MCF 10A (cell line): ENCODE data around the gene KLK12. TPM values are rescaled to one million over a fixed set of nuclear protein-coding genes. Genes with fewer than 3 reads are reported as not detected.

Experiments used
- BruUV-seq: library from RNA; stranded (reverse); fragments of 400-500 nt; replicated peaks from 2 replicates; lab custom pipeline; 2021; lab: Mats Ljungman, UMichigan
- CTCF ChIA-PET: fragments of 300-600 bp; sonication (Branson Sonifier 250); formaldehyde crosslinking; extraction: SDS; loops from one replicate; lab custom pipeline; 2021; ENCODE audit warnings: antibody characterized with exemption, inconsistent platforms; lab: Yijun Ruan, JAX
- POLR2A ChIA-PET: fragments of 300-600, 350-650 bp; sonication (Branson Sonifier 250); formaldehyde crosslinking; extraction: SDS; loops from one replicate; lab custom pipeline; 2020; ENCODE audit warnings: antibody characterized with exemption, inconsistent platforms; lab: Yijun Ruan, JAX
- DNase-seq: peaks from one replicate; pipeline ENCODE4 v3.0.0-alpha.2; 2018; ENCODE audit not compliant: unreplicated experiment
- H3K27ac Mint-ChIP-seq: one replicate; pipeline ENCODE4 v1.8.0; 2022; ENCODE audit warnings: mild to moderate bottlenecking, low read depth, mixed read lengths; ENCODE audit not compliant: unreplicated experiment
- H3K27me3 Mint-ChIP-seq: one replicate; pipeline ENCODE4 v1.8.0; 2022; ENCODE audit warnings: mixed read lengths; ENCODE audit not compliant: insufficient read depth, unreplicated experiment
- H3K36me3 Mint-ChIP-seq: one replicate; pipeline ENCODE4 v1.8.0; 2022; ENCODE audit warnings: mild to moderate bottlenecking, moderate library complexity, mixed read lengths; ENCODE audit not compliant: insufficient read depth, unreplicated experiment
- H3K4me1 Mint-ChIP-seq: one replicate; pipeline ENCODE4 v1.8.0; 2022; ENCODE audit warnings: mixed read lengths; ENCODE audit not compliant: insufficient read depth, unreplicated experiment
- H3K4me3 Mint-ChIP-seq: one replicate; pipeline ENCODE4 v1.8.0; 2022; ENCODE audit warnings: mild to moderate bottlenecking, moderate library complexity, mixed read lengths; ENCODE audit not compliant: unreplicated experiment
- H3K9me3 Mint-ChIP-seq: one replicate; pipeline ENCODE4 v1.8.0; 2022; ENCODE audit warnings: mixed read lengths; ENCODE audit not compliant: unreplicated experiment
- CTCF ChIP-seq: fragments of 200-600 bp; IDR thresholded peaks from one replicate; pipeline ENCODE4 v1.8.0; 2022; ENCODE audit warnings: antibody characterized with exemption, mild to moderate bottlenecking; ENCODE audit not compliant: unreplicated experiment
- intact Hi-C: fragments of 100-400 bp; cut with micrococcal nuclease; formaldehyde crosslinking; loops from 2 replicates; pipeline ENCODE4 v1.14.1; 2022
- total RNA-seq: library from RNA; stranded (reverse); gene quantifications from 2 replicates; pipeline ENCODE4 v1.2.3, GENCODE V29; 2022

KLK12 gene
- total RNA-seq, 1 experiment from 2014 or later = not detected

GRCh38 chr19:51070334-51071094, 35.7 kb upstream of the KLK12 start:
- no peaks in the 10 kb centered on the region for H3K4me1 Mint-ChIP-seq
- BruUV-seq = no TSS peak

GRCh38 chr19:51066393-51067186, 31.8 kb upstream of the KLK12 start:
- no peaks in the 10 kb centered on the region for H3K36me3 Mint-ChIP-seq
- no peak overlapping the region for H3K27ac Mint-ChIP-seq
- no peaks in the 10 kb centered on the region for H3K27me3 Mint-ChIP-seq
- ChIA-PET CTCF (interaction anchor here (0.6 to 1.1 kb wide), 3 partner anchors 30 to 591 kb away, joined by 3 to 5 read pairs (median 3); no protein-coding TSS in a partner anchor), POLR2A (interaction anchor here (0.7 to 1.0 kb wide), 2 partner anchors 16 to 24 kb away, joined by 3 to 4 read pairs; no protein-coding TSS in a partner anchor)
- no peak for TF ChIP-seq CTCF
- no peaks in the 10 kb centered on the region for H3K4me1 Mint-ChIP-seq
- H3K9me3 Mint-ChIP-seq = peaks cover 17% of the 10 kb centered on the region
- intact Hi-C loops = no loop called here
- DNase-seq = no peak
- no TSS peak for BruUV-seq
- H3K4me3 Mint-ChIP-seq = no peak overlapping the region

More at GRCh38 chr19:51070334-51071094, 35.7 kb upstream of the KLK12 start:
- no peak for TF ChIP-seq CTCF
- no peaks in the 10 kb centered on the region for H3K36me3 Mint-ChIP-seq
- peaks cover 21% of the 10 kb centered on the region for H3K9me3 Mint-ChIP-seq
- no peak overlapping the region for H3K4me3 Mint-ChIP-seq
- CTCF ChIA-PET = interaction anchor here (0.6 kb wide), 2 partner anchors 26 to 30 kb away, joined by 3 read pairs; no protein-coding TSS in a partner anchor
- intact Hi-C loops = no loop called here
- H3K27me3 Mint-ChIP-seq = no peaks in the 10 kb centered on the region
- DNase-seq = no peak
- no peak overlapping the region for H3K27ac Mint-ChIP-seq
- POLR2A ChIA-PET = interaction anchor here (0.5 kb wide), 1 partner anchor 69 kb away, joined by 3 read pairs; no protein-coding TSS in a partner anchor

- no peak for TF ChIP-seq CTCF
- DNase-seq = no peak
- H3K4me3 Mint-ChIP-seq = no peak overlapping the region
- no peak overlapping the region for H3K27ac Mint-ChIP-seq
- ChIA-PET POLR2A (interaction anchor here (0.6 kb wide), 1 partner anchor 1137 kb away, joined by 3 read pairs; no protein-coding TSS in a partner anchor), CTCF (interaction anchor here (0.6 to 1.1 kb wide), 3 partner anchors 31 to 842 kb away, joined by 3 to 5 read pairs (median 3); no protein-coding TSS in a partner anchor)
- no TSS peak for BruUV-seq
- intact Hi-C loops = no loop called here
- H3K27me3 Mint-ChIP-seq = no peaks in the 10 kb centered on the region
- H3K4me1 Mint-ChIP-seq = no peaks in the 10 kb centered on the region
- H3K9me3 Mint-ChIP-seq = peaks cover 27% of the 10 kb centered on the region
- no peaks in the 10 kb centered on the region for H3K36me3 Mint-ChIP-seq
These were observed 30.6 kb upstream of the KLK12 start for GRCh38 chr19:51065221-51065960.
